NB4 (cell line): ENCODE results near the gene GEMIN4.

Source experiments
- DNase-seq: peaks from one replicate; pipeline ENCODE4 v3.0.0; 2010; ENCODE audit warnings: low read depth
- H3K4me3 ChIP-seq: one replicate; pipeline ENCODE4 v1.5.1; 2011; ENCODE audit warnings: mild to moderate bottlenecking, low read depth, low read length, moderate library complexity
- CTCF ChIP-seq: IDR thresholded peaks from one replicate; pipeline ENCODE4 v1.5.1; 2012; ENCODE audit warnings: low read depth, low read length
- MAX ChIP-seq: IDR thresholded peaks from 2 replicates; pipeline ENCODE4 v1.6.1; 2011; ENCODE audit warnings: low read depth, low read length
- MYC ChIP-seq: IDR thresholded peaks from 2 replicates; pipeline ENCODE4 v1.6.1; 2011; ENCODE audit warnings: low read depth, low read length
- POLR2A ChIP-seq: IDR thresholded peaks from 2 replicates; pipeline ENCODE4 v1.6.1; 2011; ENCODE audit warnings: mild to moderate bottlenecking; ENCODE audit not compliant: insufficient read length; ENCODE audit errors: extremely low read depth

GEMIN4 gene

GRCh38 chr17:781805-782731, 30.0 kb upstream of the GEMIN4 start, which contains the start of the genes GLOD4 and MRM3:
Gene GLOD4 (minus strand): TSS chr17:782280. CDS start chr17:782255, 25 bp downstream.
Gene MRM3 (plus strand): TSS chr17:782353. CDS start chr17:782379, 26 bp downstream.
- TF ChIP-seq MAX (peak; percentile 82), MYC (peak; percentile 89), POLR2A (no peak)
- peak; percentile 85 for DNase-seq
- peak within 1 kb of the TSS; percentile 97 for H3K4me3 ChIP-seq

GRCh38 chr17:778096-778495, 26.0 kb upstream of the GEMIN4 start:
- DNase-seq: no peak
- TF ChIP-seq MAX (no peak), CTCF (no peak)
- H3K4me3 ChIP-seq: no peak overlapping the region

GRCh38 chr17:774313-774584, 22.2 kb upstream of the GEMIN4 start:
- TF ChIP-seq POLR2A: no peak
- no peak for TF ChIP-seq MYC
- no peak for TF ChIP-seq CTCF
- no peak for TF ChIP-seq MAX
- no peak for DNase-seq
- H3K4me3 ChIP-seq: no peak overlapping the region

GRCh38 chr17:773467-774312, 21.6 kb upstream of the GEMIN4 start:
- DNase-seq: peak; percentile 54
- H3K4me3 ChIP-seq: no peak overlapping the region
- TF ChIP-seq MYC: no peak
- no peak for TF ChIP-seq CTCF
- TF ChIP-seq MAX: no peak
- no peak for TF ChIP-seq POLR2A

GRCh38 chr17:773016-773415, 21.0 kb upstream of the GEMIN4 start:
- no peak for DNase-seq
- no peak overlapping the region for H3K4me3 ChIP-seq
- TF ChIP-seq MAX (no peak), MYC (no peak), CTCF (no peak), POLR2A (no peak)

- no peak for DNase-seq
- no peak overlapping the region for H3K4me3 ChIP-seq
- no peak for TF ChIP-seq MYC
- TF ChIP-seq MAX: no peak
- no peak for TF ChIP-seq POLR2A
- TF ChIP-seq CTCF: no peak
Observed at GRCh38 chr17:767076-767475, 15.0 kb upstream of the GEMIN4 start.
